Stimulated activated CD4-positive, alpha-beta T cell treated with anti-CD3 and anti-CD28 coated beads, Interleukin-12 subunit alpha, Interleukin-12 subunit beta, amount 100 ng/mL, for 48 hours (primary cell): Measurements from ENCODE around the gene MATCAP1.
A peak's percentile ranks its signal among the peaks of the same experiment; 100 is the strongest.

Experiments used
- DNase-seq, 3 donors: peaks; one replicate each; pipeline ENCODE4 v3.0.0-alpha.2; 2020; ENCODE audit warnings: low read depth in 2 of 3, low spot score in 1 of 3

Gene MATCAP1

DNA sequence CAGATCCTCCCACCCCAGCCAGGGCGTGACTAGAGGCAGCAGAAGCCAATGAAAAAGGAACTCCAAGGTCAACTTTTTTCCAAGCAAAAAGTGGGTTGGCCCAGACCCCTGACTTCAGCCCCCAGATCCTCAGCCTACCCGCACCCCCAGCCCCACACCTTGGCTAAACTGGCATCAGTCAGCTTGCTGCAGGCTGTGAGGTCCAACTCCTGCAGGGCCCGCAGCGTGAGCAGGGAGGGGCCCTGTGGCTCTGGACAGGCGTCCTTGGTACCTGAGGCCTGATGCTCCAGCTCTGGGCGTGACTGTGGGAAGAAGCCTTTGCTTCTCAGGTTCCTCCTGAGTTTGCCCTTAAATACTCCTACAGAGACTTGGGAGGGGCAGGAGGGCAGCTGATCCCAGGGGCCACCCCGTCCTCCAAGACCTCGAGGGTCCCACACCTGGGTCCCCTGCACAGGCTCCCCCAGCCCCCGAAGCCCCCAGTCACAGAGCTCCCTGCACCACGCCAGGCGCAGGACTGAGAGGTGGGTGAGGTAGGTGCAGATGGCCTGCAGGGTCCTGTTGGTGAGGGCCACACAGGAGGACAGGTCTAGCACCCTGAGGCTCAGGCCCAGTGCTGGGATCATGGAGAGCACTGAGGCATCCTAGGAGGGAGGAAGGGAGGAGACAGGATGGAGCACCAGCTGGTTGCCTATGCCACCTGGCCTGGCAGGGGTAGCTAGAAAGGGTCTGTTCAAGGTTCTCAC lies 24.6 kb upstream of the MATCAP1 start:
- no peak for DNase-seq

DNA sequence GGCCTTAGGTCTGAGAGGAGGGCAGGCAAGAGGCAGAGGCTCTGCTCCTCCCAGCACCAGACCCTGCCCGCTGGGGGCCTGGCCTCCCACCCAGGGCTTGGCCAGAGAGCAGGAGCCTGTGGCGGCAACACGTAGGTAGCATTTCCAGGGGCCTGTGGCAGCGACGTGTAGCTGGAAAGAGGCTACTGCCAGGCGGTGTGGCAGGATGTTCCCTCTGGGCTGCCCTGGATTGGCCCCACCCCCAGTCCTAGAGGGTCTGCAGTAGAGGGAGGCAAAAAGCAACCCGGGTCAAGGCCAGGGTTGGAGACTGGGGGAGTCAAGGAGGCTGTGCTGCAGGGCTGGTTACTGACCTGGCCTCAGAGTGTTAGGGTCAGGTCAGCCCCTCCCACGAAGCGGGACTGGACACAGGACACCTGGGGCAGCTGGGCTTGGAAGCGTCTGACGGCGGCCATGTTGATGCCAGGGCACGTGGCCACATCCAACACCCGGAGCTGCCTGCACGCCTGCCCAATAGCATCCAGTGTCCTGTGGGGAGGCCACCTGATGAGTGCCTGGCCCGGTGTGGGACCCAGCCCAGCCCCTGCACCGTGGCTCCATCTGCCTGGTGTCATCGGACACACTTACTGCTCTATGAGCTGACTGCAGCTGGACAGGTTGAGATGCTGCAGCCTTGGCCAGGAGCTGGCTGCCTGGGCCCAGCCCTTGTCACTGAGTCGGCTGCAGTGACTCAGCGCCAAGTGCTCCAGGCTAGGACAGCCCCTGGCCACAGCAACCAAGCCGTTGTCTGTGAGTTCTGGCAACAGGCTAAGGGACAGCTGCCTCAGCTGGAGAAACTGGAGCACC lies 23.7 kb upstream of the MATCAP1 start:
- no peak for DNase-seq

DNA sequence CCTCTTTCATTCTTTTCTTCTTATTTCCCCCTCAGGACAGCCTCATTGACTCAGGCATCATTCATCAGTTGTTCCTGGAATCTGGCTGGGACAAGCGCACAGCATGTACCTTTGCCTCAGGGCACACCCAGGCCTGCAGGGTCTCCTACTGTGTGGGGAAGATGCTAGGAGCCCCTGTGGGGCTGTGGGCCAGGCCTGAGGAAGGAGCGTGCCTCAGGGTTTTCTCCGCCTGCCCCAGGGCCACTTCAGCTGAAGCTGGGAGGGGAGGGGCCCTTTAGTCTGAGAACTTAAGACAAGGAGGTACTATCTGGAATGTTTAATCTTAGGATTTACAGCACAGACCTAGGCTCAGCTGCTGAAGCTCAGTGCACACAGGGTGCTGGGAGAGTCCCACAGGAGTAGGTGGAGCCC lies 23.1 kb upstream of the MATCAP1 start:
- no peak for DNase-seq

DNA sequence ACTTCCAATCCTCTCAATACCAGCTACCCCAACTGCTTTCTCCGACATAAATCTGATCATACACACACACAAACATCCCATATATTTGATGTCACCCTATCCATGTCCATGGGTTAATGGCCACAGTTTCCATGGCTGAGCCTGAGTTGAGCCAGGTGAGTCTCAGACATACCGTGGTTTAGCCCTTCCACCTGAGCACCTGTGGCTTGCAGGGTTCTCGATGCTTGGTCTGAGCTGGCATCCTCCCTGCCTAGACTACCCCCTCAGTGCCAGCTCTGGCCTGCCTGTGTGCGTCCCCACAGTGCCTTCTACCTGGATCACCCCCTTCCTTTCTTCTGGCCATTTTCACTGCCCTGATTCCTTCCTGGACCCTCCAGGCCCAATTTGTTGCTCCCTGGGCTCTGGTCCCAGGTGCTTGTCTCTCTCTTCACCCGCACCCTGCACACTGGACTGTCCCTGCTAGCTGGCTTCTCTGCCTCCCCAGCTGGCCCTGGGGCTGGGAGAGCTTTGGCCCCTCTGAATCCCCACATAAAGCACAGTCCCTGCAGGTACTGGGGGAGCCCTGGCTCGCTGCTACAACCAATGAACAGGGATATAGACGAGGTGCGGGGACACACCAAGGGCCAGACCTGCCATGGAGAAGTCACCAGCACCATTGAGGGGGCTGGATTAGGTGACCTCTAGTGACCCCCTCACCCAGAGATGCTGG lies 22.5 kb upstream of the MATCAP1 start:
- no peak for DNase-seq

DNA sequence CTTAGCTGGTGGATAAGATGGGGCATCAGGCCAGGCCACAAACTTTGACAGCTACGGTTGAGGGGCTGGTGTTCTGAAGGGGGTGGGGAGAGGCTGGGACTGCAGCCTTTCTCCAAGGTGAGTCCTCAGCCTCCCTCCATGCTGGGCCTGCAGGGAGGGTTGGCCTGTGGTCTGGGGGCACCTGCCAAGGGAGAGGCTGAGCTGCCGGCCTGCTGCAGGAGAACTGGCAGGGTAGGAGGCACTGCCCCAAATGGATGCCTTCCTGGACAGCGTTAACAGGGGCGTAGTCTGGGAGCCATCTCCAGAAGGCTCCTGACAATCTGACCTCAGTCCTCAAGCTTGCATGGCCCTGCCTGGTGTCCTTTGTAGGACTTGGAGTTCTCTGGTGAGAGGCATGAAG lies 20.3 kb upstream of the MATCAP1 start:
- DNase-seq, result no peak

DNA sequence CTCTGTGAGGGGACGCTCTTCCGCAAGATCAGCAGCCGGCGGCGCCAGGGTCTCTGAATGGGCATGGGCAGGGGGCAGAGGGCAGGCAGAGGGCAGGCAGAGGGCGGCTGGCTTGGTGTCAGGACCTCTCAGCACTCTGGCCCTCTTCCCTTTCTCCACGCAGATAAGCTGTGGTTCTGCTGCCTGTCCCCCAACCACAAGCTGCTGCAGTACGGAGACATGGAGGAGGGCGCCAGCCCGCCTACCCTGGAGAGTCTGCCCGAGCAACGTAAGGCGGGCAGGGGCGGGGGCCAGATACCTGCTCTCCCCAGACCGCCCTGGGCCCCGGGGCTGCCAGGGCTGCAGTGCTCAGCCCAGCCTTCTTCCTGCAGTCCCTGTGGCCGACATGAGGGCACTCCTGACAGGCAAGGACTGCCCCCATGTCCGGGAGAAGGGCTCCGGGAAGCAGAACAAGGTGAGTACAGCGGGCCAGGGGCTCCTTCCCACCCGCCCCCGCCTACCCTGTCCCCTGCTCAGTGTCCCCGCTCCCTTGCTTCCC lies 19.3 kb upstream of the MATCAP1 start:
- no peak for DNase-seq

DNA sequence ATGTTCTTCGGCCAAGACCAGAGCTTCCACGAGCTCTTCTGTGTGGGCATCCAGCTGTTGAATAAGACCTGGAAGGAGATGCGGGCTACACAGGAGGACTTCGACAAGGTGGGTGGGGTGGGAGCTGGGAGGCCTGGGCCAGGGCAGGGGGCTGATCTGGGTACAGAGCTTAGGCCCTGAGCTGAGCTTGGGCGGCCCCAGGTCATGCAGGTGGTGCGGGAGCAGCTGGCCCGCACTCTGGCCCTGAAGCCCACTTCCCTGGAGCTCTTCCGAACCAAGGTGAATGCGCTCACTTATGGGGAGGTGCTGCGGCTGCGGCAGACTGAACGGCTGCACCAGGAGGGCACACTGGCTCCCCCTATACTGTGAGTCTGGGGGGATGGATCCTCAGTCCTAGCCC lies 18.7 kb upstream of the MATCAP1 start:
- DNase-seq, result no peak

DNA sequence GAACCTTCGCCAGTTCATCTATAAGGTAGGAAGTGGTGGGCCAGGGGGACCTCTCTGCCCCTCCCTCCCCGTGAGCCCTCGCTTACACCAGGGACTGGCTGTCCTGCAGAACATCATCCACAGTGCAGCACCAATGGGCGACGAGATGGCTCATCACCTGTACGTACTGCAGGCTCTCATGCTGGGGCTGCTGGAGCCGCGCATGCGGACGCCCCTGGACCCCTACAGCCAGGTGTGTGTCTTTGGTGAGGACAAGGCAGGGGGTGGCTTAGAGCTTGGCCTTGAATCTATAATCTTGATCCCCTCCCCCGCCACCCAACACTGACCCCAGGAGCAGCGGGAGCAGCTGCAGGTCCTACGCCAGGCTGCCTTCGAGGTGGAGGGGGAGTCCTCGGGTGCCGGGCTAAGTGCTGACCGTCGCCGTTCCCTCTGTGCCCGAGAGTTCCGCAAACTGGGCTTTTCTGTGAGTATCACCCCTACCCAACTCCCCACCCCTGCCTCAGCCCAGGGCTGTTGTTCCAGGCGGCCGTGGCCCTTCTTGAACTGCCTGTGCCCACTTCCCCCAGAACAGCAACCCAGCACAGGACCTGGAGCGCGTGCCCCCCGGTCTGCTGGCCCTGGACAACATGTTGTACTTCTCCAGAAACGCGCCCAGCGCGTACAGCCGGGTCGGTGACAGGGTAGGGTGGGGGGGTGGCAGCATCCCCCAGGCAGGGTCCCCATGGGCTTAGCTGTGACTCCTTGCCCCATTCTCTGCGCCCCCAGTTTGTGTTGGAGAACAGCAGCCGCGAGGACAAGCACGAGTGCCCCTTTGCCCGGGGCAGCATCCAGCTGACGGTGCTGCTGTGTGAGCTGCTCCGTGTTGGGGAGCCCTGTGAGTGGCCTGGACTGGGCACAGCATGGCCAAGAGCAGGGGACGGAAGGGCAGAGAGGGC lies 17.9 kb upstream of the MATCAP1 start:
- DNase-seq, result no peak

DNA sequence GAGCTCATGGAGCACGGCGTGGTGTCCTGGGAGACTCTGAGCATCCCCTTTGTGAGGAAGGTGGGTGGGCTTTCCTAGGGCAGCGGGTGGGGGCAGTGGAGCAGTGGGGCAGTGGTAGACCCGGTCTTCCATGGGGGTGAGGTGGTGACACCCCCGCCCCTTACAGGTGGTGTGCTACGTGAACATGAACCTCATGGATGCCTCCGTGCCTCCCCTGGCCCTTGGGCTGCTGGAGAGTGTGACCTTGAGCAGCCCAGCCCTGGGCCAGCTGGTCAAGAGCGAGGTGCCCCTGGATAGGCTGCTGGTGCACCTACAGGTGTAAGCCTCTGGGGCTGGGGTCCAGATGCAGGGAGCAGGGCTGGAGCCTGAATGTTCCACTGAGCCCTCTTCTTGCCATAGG lies 16.7 kb upstream of the MATCAP1 start:
- no peak for DNase-seq

DNA sequence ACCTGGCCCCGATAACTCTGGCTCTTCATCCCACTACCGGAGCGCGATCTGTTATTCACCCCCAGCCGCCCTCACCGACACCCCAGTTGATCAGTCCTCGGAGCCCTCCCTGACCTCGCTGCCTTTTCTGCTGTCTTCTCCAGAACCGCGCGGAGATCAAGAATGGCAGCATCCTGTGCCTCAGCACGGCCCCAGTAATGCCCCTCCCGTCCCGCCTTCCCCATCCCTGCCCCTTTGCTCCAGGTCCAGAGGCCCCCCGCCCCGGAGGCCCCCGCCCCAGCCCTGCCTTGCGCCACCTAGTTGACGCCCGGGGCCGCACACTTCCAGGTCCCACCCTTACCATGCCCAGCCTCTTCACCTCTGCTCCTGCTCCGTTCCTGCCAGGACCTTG lies 16.0 kb upstream of the MATCAP1 start:
- DNase-seq, result no peak

DNA sequence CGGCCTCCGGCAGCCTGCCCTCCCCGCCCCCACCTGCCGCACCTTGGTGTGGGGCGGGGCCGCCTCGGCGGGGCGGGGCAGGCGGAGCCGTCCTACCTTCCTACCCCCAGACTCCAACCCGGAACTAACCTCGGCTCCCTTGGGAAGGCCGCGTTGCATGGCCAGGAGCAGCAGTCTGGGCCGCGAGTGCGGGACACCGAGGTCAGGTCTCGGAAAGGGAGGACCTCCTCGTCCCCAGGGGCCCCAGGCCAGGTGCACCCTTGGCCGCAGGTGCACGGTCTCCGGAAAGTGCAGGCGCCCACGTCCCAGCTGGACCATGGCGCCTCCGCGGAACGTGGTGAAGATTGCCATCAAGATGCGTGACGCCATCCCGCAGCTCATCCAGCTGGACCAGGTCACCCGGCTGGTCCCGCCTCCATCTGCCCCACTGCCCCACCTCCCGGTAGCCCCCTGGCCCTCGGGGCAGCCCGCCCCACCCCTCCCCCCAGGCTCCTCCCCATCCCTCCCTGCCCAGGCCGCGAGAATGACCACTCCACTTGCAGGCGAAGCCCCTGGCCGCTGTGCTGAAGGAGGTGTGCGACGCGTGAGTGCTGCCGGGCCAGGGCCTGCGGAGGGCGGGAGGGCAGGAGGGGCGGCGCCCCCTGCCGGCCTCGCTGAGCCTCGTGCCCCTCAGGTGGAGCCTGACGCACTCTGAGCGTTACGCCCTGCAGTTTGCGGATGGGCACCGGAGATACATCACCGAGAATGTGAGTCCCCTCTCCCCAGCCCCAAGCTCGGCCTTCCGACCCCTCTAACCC lies 15.4 kb upstream of the MATCAP1 start, which contains the start of gene ELMO3:
ELMO3 (plus strand) TSS at position 121 of the 797 bp plus-strand sequence; CDS start at position 317, 196 bp downstream.
- no peak for DNase-seq

DNA sequence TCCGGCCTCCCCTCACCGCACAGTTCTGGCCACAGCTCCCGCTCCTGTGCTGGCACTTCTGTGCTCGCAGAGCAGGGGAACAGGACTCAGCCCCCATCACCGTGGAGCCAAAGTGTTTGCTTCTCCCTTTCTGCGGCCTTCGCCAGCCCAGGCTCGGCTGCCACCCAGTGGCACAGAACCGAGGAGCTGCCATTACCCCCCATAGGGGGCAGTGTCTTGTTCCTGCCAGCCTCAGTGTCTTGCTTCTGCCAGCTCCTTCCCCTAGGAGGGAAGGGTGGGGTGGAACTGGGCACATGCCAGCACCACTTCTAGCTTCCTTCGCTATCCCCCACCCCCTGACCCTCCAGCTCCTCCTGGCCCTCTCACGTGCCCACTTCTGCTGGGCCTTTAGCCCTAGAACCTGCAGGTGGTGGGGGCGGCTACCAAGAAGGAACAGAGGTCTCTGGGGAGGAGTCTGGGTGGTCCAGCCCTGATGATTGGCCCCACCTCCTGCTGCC lies 14.5 kb upstream of the MATCAP1 start:
- no peak for DNase-seq

DNA sequence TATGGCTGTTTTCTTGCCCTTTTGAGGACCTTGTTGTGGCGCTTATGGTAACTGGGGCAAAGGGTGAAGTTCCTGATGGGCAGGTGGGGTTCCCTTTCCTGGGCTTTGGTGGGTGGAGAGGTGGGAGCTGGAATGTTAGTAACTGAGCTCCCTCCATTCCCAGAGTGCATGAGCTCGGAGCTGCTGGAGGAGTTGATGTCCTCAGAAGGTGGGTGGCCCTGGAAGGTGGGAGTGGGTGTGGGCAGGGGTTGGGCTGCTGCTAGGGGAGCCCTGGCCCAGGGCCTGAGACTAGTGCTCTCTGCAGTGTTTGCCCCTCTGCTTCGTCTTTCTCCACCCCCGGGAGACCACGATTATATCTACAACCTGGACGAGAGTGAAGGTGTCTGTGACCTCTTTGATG lies 13.9 kb upstream of the MATCAP1 start:
- no peak for DNase-seq

DNA sequence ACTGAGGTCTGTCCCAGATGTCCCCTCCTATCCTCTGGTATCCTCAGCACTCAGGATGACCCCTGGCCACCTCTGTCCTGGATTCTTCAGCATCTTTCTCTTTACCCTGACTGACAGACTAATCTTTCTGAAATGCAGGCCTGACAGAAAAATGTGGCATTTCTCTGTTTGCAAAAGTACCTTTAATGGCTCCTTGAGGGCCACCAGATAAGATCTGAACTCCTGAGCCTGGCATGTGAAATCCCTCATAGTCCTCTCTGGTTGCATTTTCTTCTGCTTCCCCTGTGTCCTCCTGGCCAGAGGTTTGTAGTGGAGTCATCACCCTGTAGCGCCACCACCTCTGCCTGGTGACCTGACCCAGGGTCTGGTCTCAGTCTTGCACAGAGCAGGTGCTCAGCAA lies 13.1 kb upstream of the MATCAP1 start:
- no peak for DNase-seq

DNA sequence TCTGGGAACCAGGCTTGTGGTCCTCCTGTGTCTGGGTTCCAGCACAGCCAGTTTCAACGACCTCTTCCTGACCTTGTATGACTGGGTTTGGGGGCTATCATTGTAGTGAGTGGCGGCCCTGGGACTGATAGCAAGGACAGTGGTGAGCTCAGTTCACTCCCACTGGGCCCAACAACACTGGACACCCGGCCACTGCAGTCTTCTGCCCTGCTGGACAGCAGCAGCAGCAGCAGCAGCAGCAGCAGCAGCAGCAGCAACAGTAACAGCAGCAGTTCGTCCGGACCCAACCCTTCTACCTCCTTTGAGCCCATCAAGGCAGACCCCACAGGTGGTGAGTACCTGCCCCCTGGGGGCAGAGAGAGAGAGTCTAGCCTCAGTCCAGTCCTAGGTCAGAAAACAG lies 11.9 kb upstream of the MATCAP1 start:
- DNase-seq, result no peak

DNA sequence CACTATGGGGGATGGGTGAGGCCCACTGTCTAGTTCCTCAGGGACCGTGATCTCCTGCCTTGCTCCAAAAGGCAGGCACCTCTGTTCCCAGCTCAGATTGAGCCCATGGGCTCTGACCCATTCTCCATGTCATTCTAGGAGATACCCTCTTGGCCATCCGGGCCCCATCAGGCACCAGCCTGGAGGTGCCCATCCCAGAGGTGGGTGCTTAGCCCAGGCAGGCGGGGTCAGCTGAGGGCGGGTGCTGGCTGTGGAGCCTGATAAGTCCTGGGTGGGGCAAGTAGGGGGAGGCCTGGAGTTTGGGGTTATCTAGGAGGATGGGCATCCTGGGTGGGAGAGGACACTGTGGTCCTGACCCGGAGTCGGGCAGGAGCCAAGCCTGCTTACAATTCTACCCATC lies 10.5 kb upstream of the MATCAP1 start:
- no peak for DNase-seq

DNA sequence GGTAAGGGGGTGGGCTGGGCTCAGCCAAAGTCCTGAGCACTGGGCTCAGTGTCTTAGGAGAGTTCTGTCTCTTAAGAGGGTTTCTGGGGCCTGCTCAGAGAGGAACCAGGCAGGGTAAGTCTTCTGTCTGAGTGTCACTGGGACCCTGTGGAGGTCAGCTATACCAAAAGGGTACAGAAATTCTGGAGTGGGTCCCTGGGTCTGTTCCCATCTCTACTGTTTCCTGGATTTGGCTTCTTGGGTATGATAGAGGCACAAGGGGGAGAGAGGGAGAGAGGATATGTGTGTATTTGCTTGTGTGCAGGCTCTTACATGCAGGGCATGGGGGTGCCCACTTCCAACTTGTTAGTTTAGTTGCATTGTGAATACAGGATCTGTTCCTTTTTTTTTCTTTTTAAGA lies 9.8 kb upstream of the MATCAP1 start:
- DNase-seq, result no peak

DNA sequence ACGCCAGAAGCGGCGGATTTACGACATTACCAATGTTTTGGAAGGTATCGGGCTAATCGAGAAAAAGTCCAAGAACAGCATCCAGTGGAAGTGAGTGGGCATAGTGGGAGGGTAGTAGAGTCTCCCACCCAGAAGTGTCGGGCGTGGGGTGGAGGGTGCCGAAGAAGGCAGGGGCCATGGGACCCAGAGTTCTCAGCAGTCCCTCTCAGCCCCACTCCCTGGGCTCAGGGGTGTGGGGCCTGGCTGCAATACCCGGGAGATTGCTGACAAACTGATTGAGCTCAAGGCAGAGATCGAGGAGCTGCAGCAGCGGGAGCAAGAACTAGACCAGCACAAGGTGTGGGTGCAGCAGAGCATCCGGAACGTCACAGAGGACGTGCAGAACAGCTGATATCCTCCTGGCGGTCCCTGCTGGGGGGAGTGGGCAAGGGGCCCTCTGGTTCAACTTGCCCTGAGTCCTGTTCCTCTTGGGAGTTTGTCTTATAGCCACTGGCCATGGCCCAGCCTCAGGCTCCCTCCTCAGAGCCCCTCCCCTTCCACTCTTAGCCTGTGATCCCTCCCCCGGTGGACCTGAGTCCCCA lies 9.1 kb upstream of the MATCAP1 start:
- no peak for DNase-seq

DNA sequence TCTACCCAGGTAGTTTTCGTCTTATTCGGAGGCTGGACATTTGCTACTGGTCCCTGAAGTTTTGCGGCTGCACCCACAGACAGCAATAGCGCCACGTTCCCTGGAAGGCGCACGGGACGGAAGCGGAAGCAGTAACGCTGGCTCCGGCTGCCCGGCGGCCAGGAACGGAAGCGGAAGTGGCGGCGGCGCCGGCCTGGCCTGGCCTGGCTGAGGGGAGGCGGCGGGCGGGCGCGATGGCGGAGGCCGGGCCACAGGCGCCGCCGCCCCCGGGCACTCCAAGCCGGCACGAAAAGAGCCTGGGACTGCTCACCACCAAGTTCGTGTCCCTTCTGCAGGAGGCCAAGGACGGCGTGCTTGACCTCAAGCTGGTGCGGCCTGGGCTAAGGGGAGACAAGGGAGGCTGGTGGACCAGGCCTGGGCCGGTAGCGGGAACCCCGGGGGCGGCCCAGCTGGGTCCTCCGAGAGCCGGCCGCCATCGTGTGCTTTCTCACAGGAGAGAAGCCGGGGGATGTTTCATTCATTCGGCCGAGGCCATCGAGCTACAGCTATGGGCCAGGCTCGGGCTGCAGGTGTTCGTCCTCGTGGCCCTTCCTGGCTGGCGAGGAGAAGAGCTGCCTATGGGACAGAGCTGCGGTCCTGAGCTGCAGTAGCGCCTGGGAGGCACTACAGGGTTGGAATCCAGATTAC lies 8.4 kb upstream of the MATCAP1 start, which contains the start of gene E2F4:
E2F4 (plus strand) TSS at position 161 of the 687 bp plus-strand sequence; CDS start at position 234, 73 bp downstream.
- peak; percentile 85 to 87 (median 86) for DNase-seq
